GM12878 (cell line): Measurements from ENCODE around the gene KIF17. TPM values are rescaled to one million over a fixed set of nuclear protein-coding genes. Genes with fewer than 3 reads are reported as not detected.

Experiments used
- ATAC-seq: fragments of 200-7000 bp; cut with Tn5 transposase; 3 replicates; pipeline ENCODE4 v1.9.1; 2020; ENCODE audit warnings: mild to moderate bottlenecking, moderate library complexity
- BruUV-seq: library from RNA; stranded (reverse); fragments of 400-500 nt; replicated peaks from 2 replicates; lab custom pipeline; 2021; lab: Mats Ljungman, UMichigan
- CTCF ChIA-PET: fragments of 300-600 bp; sonication (Branson Sonifier 250); formaldehyde crosslinking; extraction: SDS; loops from one replicate; lab custom pipeline; 2021; ENCODE audit warnings: inconsistent platforms; lab: Yijun Ruan, JAX
- POLR2A ChIA-PET: fragments of 350-600 bp; formaldehyde crosslinking; extraction: SDS; loops from one replicate; lab custom pipeline; 2021; ENCODE audit warnings: inconsistent platforms; lab: Charles Lee
- RAD21 ChIA-PET: fragments of 300-600 bp; sonication (Branson Sonifier 250); formaldehyde crosslinking; loops from one replicate; lab custom pipeline; 2023; ENCODE audit warnings: antibody characterized with exemption; ENCODE audit not compliant: unreplicated experiment; lab: Charles Lee
- SMC1A ChIA-PET: fragments of 300-600 bp; sonication (Branson Sonifier 250); formaldehyde crosslinking; loops from one replicate; lab custom pipeline; 2023; ENCODE audit not compliant: unreplicated experiment, uncharacterized antibody; lab: Charles Lee
- DNase-seq: peaks from one replicate; pipeline ENCODE4 v3.0.0-alpha.2; 2011; ENCODE audit warnings: low read depth, low spot score
- FAIRE-seq: peaks from 3 replicates; lab custom pipeline; 2011; peaks lifted over from hg19 to GRCh38; lab: Jason Lieb, UNC
- H2AFZ ChIP-seq: 2 replicates; pipeline ENCODE4 v1.6.0; 2011; ENCODE audit warnings: low read depth, low read length, control low read depth; ENCODE audit not compliant: control insufficient read depth
- H3K27ac ChIP-seq: 2 replicates; pipeline ENCODE4 v1.5.1; 2011; ENCODE audit warnings: control low read depth; ENCODE audit not compliant: control insufficient read depth, insufficient read depth
- H3K27me3 ChIP-seq, 2 experiments: replicated peaks in 1 of 2; 2 replicates each; pipeline versions ENCODE4 v1.6.0 to v1.6.1; 2011; ENCODE audit warnings: low read length in 1 of 2; ENCODE audit not compliant: control insufficient read depth in 2 of 2, insufficient read depth in 2 of 2
- H3K36me3 ChIP-seq, 2 experiments: 2 replicates each; pipeline ENCODE4 v1.5.1; 2011; ENCODE audit warnings: low read length in 1 of 2; ENCODE audit not compliant: control insufficient read depth in 2 of 2, insufficient read depth in 2 of 2
- H3K4me1 ChIP-seq: 2 replicates; pipeline ENCODE4 v1.6.1; 2011; ENCODE audit warnings: mild to moderate bottlenecking, low read length, moderate library complexity, mixed read lengths; ENCODE audit not compliant: control insufficient read depth, insufficient read depth
- H3K4me2 ChIP-seq: 2 replicates; pipeline ENCODE4 v1.6.0; 2011; ENCODE audit warnings: control low read depth; ENCODE audit not compliant: control insufficient read depth, insufficient read depth
- H3K4me3 ChIP-seq: fragments of 200-600 bp; sonication (generic); 2 replicates; pipeline ENCODE4 v1.5.1; 2016
- H3K79me2 ChIP-seq: 2 replicates; pipeline ENCODE4 v1.6.0; 2011; ENCODE audit warnings: low read length; ENCODE audit not compliant: control insufficient read depth, insufficient read depth
- H3K9ac ChIP-seq: 2 replicates; pipeline ENCODE4 v1.8.0; 2011; ENCODE audit warnings: low read length, control low read depth, mixed read lengths; ENCODE audit not compliant: control insufficient read depth, insufficient read depth
- H3K9me3 ChIP-seq: replicated peaks from 3 replicates; pipeline ENCODE4 v1.5.1; 2011; ENCODE audit warnings: mild to moderate bottlenecking, low read length; ENCODE audit not compliant: control insufficient read depth, insufficient read depth
- H4K20me1 ChIP-seq: 2 replicates; pipeline ENCODE4 v1.6.0; 2011; ENCODE audit not compliant: control insufficient read depth, insufficient read depth
- CBX3 ChIP-seq: fragments of 200-600 bp; sonication (generic); IDR thresholded peaks from 2 replicates; pipeline ENCODE4 v1.6.1; 2016; ENCODE audit warnings: low read depth, borderline replicate concordance
- ETV6 ChIP-seq, 2 experiments: fragments of 450-650 bp in 1 of 2; IDR thresholded peaks in 1 of 2; conservative IDR thresholded peaks in 1 of 2; 2 replicates each; pipeline ENCODE4 v1.6.1; 2014; ENCODE audit warnings: antibody characterized with exemption in 1 of 2, borderline replicate concordance in 1 of 2, low read depth in 1 of 2, mild to moderate bottlenecking in 1 of 2, moderate library complexity in 1 of 2
- HDGF ChIP-seq: fragments of 450-650 bp; IDR thresholded peaks from 2 replicates; pipeline ENCODE4 v1.6.1; 2016; ENCODE audit warnings: antibody characterized with exemption
- TAF1 ChIP-seq: IDR thresholded peaks from 2 replicates; pipeline ENCODE4 v1.6.1; 2011; ENCODE audit warnings: mild to moderate bottlenecking, low read depth, low read length, borderline replicate concordance
- TCF7 ChIP-seq: IDR thresholded peaks from 2 replicates; pipeline ENCODE4 v1.6.1; 2014; ENCODE audit warnings: antibody characterized with exemption, borderline replicate concordance
- ZBED1 ChIP-seq: IDR thresholded peaks from 2 replicates; pipeline ENCODE4 v1.6.1; 2016; ENCODE audit warnings: borderline replicate concordance
- ZZZ3 ChIP-seq: IDR thresholded peaks from 2 replicates; pipeline ENCODE4 v1.6.1; 2011; ENCODE audit warnings: low read depth; ENCODE audit not compliant: control insufficient read depth, insufficient read length
- WGBS: methylation state at CpG from one replicate; pipeline ENCODE4 v1.1.6; 2016; ENCODE audit warnings: low lambda C conversion rate; ENCODE audit not compliant: insufficient replicate concordance, insufficient coverage; ENCODE audit errors: missing lambda C conversion rate; 5-methylcytosine and 5-hydroxymethylcytosine counted together
- in situ Hi-C: fragments of 300-500 bp; cut with MboI; formaldehyde crosslinking; loops from 9 replicates; pipeline ENCODE4 v1.14.3; 2018; ENCODE audit warnings: mixed read lengths
- intact Hi-C: fragments of 100-400 bp; cut with micrococcal nuclease; formaldehyde crosslinking; loops from one replicate; pipeline ENCODE4 v1.14.2; 2022; ENCODE audit not compliant: unreplicated experiment
- polyA plus RNA-seq, 11 experiments: library from polyadenylated mRNA; depleted of rRNA in 4 of 11; unstranded in 6 of 11; stranded (reverse) in 5 of 11; fragments of >200 nt; fragmentation: Nextera tagmentation in 4 of 11; fragmentation: Illumina TruSeq in 1 of 11; extraction: Ambion mirVana in 4 of 11; extraction: Trizol in 1 of 11; gene quantifications; 1 replicate in 1 of 11; 2 replicates in 10 of 11; pipeline versions ENCODE4 v1.2.1 to v1.2.3, GENCODE V29; 2011 to 2016; ENCODE audit warnings: inconsistent platforms in 2 of 11, missing spikeins in 2 of 11, low read depth in 1 of 11
- total RNA-seq, 4 experiments: library from RNA; depleted of rRNA in 3 of 4; stranded (reverse); fragments of >200 nt in 3 of 4; fragmentation: Illumina TruSeq in 1 of 4; extraction: Trizol in 1 of 4; gene quantifications; 2 replicates each; pipeline versions ENCODE4 v1.2.1 to v1.2.3, GENCODE V29; 2013 to 2021
- TF ChIP-seq, protein P1 (sequence below): fragments of 450-650 bp; formaldehyde crosslinking; IDR thresholded peaks from 2 replicates; pipeline ENCODE4 v1.4.0; 2022; ENCODE audit warnings: mild to moderate bottlenecking, moderate library complexity
- TF ChIP-seq, protein P2 (sequence below): IDR thresholded peaks from 2 replicates; pipeline ENCODE4 v1.6.1; 2012; ENCODE audit warnings: low read length, inconsistent platforms
- TF ChIP-seq, protein P3 (sequence below): IDR thresholded peaks from 2 replicates; pipeline ENCODE4 v1.6.1; 2011; ENCODE audit warnings: mild to moderate bottlenecking, low read depth, low read length, moderate library complexity; ENCODE audit not compliant: insufficient replicate concordance

Gene KIF17
- total and polyA plus RNA-seq, 10 of the 15 experiments (the other 5 are each of a cell fraction or from before 2014, with no cell fraction given): 0.01 to 0.10 (median 0.03) TPM; not detected in 7

DNA sequence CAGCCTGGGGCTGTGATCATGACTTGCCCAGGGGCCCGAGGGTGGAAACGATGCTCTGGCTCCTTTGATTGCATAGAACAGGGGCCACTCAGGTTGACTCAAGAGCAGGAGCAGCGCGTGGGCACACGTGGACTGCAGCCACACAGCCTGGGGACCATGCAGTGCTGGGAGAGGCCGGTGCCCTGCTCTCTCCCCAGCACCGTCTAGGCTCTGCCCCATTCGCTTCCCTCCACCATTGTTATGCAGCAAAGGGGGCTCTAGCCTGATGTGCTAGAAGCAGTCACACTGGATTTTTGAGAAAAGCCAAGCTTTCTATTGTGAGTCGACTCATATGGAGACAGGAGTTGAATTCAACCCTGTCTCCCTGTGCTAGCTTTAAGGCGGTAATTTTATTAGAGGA lies 75.8 kb downstream of the KIF17 start:
- POLR2A ChIA-PET: interaction anchor here (1.6 kb wide), 1 partner anchor 8 kb away, joined by 3 read pairs; no protein-coding TSS in a partner anchor
- TF ChIP-seq, protein P1, sequence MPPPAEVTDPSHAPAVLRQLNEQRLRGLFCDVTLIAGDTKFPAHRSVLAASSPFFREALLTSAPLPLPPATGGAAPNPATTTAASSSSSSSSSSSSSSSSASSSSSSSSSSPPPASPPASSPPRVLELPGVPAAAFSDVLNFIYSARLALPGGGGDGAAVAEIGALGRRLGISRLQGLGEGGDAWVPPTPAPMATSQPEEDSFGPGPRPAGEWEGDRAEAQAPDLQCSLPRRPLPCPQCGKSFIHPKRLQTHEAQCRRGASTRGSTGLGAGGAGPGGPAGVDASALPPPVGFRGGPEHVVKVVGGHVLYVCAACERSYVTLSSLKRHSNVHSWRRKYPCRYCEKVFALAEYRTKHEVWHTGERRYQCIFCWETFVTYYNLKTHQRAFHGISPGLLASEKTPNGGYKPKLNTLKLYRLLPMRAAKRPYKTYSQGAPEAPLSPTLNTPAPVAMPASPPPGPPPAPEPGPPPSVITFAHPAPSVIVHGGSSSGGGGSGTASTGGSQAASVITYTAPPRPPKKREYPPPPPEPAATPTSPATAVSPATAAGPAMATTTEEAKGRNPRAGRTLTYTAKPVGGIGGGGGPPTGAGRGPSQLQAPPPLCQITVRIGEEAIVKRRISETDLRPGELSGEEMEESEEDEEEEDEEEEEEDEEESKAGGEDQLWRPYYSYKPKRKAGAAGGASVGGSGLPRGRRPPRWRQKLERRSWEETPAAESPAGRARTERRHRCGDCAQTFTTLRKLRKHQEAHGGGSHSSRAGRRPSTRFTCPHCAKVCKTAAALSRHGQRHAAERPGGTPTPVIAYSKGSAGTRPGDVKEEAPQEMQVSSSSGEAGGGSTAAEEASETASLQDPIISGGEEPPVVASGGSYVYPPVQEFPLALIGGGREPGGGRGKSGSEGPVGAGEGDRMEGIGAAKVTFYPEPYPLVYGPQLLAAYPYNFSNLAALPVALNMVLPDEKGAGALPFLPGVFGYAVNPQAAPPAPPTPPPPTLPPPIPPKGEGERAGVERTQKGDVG (CRISPR knock-in tag): no peak
- no peak for TF ChIP-seq TCF7
- TF ChIP-seq ZZZ3: no peak
- TF ChIP-seq CBX3: no peak
- TF ChIP-seq ZBED1: no peak
- TF ChIP-seq ETV6 (conservative IDR thresholded peaks at IDR 0.05 in 1 of 2, IDR thresholded peaks at IDR 0.05 in 1 of 2; ENCODE audit: borderline replicate concordance in 1 of 2, low read depth in 1 of 2): no peak
- TF ChIP-seq TAF1: no peak
- TF ChIP-seq, protein P2, sequence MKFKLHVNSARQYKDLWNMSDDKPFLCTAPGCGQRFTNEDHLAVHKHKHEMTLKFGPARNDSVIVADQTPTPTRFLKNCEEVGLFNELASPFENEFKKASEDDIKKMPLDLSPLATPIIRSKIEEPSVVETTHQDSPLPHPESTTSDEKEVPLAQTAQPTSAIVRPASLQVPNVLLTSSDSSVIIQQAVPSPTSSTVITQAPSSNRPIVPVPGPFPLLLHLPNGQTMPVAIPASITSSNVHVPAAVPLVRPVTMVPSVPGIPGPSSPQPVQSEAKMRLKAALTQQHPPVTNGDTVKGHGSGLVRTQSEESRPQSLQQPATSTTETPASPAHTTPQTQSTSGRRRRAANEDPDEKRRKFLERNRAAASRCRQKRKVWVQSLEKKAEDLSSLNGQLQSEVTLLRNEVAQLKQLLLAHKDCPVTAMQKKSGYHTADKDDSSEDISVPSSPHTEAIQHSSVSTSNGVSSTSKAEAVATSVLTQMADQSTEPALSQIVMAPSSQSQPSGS: no peak
- no peak for TF ChIP-seq HDGF
- TF ChIP-seq, protein P3, sequence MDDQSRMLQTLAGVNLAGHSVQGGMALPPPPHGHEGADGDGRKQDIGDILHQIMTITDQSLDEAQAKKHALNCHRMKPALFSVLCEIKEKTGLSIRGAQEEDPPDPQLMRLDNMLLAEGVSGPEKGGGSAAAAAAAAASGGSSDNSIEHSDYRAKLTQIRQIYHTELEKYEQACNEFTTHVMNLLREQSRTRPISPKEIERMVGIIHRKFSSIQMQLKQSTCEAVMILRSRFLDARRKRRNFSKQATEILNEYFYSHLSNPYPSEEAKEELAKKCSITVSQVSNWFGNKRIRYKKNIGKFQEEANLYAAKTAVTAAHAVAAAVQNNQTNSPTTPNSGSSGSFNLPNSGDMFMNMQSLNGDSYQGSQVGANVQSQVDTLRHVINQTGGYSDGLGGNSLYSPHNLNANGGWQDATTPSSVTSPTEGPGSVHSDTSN: no peak

More for the DNA sequence above, 75.8 kb downstream of the KIF17 start:
- H3K36me3 ChIP-seq: no peaks in the 10 kb centered on the region
- no peak overlapping the region for H2AFZ ChIP-seq
- H3K79me2 ChIP-seq: no peaks in the 10 kb centered on the region
- ATAC-seq (no peak), FAIRE-seq (no peak), DNase-seq (no peak)
- H4K20me1 ChIP-seq: no peaks in the 10 kb centered on the region
- H3K27me3 ChIP-seq: no peaks in the 10 kb centered on the region
- WGBS: 57% methylated on average over 10 of the region's 10 CpGs
- ChIA-PET CTCF (interaction anchor here (0.8 to 2.2 kb wide), 5 partner anchors 8 to 184 kb away, joined by 3 to 8 read pairs (median 6); no protein-coding TSS in a partner anchor), SMC1A (interaction anchor here (1.2 kb wide), 1 partner anchor 19 kb away, joined by 4 read pairs; no protein-coding TSS in a partner anchor), RAD21 (interaction anchor here (1.3 to 2.2 kb wide), 2 partner anchors 119 to 148 kb away, joined by 3 to 4 read pairs; no protein-coding TSS in a partner anchor)
- H3K9ac ChIP-seq: no peak overlapping the region
- no TSS peak for BruUV-seq
- no peaks in the 10 kb centered on the region for H3K9me3 ChIP-seq
- H3K27ac ChIP-seq: no peak overlapping the region
- H3K4me3 ChIP-seq: no peak overlapping the region
- H3K4me2 ChIP-seq: no peak overlapping the region
- intact Hi-C loops: no loop called here
- in situ Hi-C loops: no loop called here
- H3K4me1 ChIP-seq: no peaks in the 10 kb centered on the region
